ENCODE results near the gene ARHGEF11.

GRCh38 chr1:156923670-156924477 is 121.7 kb downstream of the ARHGEF11 start:
- TF ChIP-seq CTCF (IDR thresholded peaks at IDR 0.05; ENCODE audit: low read depth, low read length, missing input control) (no peak), GABPA (IDR thresholded peaks at IDR 0.05 in 1 of 2, conservative IDR thresholded peaks at IDR 0.05 in 1 of 2) (no peak), YY1 (IDR thresholded peaks at IDR 0.05) (no peak), REST (IDR thresholded peaks at IDR 0.05) (no peak), TAF1 (conservative IDR thresholded peaks at IDR 0.05) (no peak), RAD21 (IDR thresholded peaks at IDR 0.05) (no peak), MAX (IDR thresholded peaks at IDR 0.05) (no peak), JUND (IDR thresholded peaks at IDR 0.05) (no peak)
